T47D (cell line): Measurements from ENCODE around the gene FALEC.
"Not testable (repeated sequence)": the region's sequence is repeated elsewhere in the genome, so short reads cannot be mapped to it uniquely, and the experiment has no call there.

Experiments
- DNase-seq, 2 experiments: peaks; one replicate each; pipeline versions ENCODE4 v3.0.0 to v3.0.0-alpha.2; 2011 to 2012; ENCODE audit warnings: low read depth in 1 of 2, low spot score in 1 of 2
- JUND ChIP-seq: IDR thresholded peaks from 2 replicates; pipeline ENCODE4 v1.6.1; 2012; ENCODE audit warnings: low read depth
- in situ Hi-C: cut with HindIII; loops from 2 replicates; pipeline ENCODE4 v1.10.0; 2016; ENCODE audit warnings: low sequenced_read_pairs, low pct_unique_long_range_greater_than_20kb

Gene FALEC

DNA sequence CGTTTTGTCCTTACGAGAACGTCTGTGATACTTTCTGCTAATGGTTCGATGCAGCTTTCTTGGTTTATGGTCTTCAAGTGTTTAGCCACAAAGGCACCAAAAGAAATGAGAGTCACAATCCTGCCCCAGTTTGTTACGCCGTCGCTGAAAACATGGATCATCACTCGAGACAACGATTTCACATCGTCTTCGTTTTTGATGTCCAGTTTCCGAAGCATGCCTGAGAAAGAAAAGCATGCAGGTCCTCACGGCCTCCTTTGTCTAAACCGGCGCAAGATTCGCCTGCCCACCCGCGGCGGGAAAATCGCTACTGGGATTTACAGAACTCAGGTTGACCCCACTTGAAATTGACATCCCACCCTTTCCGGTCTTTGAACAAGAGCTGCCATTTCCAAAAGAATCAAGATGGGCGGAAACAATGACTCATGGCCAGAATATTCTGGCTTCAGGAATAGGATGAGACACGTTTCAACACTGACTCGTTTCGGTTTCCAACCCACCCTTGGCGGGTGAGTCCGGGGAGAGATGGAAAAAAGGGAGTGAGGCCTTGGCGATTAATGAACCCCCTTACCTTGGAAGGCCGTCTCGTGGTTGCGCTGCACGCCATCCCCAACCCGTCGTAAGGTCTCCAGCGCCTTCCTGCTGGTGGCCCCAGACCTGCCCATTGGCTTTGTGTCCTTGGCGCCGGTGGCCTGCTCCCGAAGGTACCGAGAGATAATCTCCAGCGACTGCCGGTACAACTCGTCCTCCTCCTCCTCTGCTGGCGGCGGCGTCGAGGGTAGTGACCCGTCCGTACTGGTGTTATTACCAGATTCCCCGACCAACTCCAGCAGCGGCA is 62.9 kb downstream of the FALEC start:
- peak in 1 of 2 experiments; percentile 71 for DNase-seq
- TF ChIP-seq JUND, result peak; percentile 26; the same call in 1 of the 2 replicates

DNA sequence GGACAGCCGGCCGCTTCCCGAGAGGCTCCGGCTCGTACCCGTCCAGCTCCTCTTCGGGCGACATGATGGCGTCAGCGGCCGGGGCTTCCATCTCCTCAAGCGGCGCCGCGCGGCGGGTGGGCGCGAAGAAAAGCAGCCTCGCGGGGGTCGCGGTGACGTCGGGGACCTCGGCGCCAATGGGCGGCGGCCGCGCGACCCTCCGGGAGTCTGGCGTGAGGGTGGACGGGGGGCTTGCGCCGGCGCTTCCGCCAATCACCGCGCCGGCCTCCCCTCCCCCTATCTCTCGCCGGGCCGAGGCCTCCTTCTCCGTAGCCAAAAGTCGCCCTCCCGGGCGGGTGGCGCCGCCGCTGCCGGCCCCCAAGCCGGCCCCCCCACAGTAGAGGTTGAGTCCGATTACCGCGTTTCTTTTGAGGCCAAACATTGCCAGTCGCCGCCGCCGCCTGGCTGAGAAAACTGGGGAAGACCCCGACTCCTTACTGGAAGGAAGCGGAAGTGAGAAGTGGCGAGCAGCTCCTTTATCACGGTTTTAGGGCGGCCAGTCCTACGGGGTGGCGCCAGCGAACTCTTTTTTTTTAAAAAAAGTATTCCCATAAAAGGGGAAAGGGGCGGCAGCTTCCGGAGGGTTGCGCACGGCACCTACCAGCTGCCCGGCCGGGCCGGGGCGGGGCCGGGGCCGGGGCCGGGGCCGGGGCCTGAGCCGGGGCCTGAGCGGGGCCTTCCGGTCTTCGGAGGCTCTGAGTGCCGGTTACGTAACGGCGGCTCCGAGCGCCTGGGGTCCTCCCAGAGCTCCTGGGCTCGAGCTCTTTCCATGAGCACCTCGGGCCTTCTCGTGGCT is 63.8 kb downstream of the FALEC start, which contains the start of gene MCL1:
Gene MCL1 (minus strand): TSS at position 501 of the 835 bp plus-strand sequence. CDS start 80 bp downstream, at position 421.
- TF ChIP-seq JUND, result peak; percentile 32; the same call in 1 of the 2 replicates
- in situ Hi-C loops, result no loop called here
- peak; percentile 91 to 97 for DNase-seq

More for the DNA sequence above, 62.9 kb downstream of the FALEC start:
- in situ Hi-C loops, result no loop called here

DNA sequence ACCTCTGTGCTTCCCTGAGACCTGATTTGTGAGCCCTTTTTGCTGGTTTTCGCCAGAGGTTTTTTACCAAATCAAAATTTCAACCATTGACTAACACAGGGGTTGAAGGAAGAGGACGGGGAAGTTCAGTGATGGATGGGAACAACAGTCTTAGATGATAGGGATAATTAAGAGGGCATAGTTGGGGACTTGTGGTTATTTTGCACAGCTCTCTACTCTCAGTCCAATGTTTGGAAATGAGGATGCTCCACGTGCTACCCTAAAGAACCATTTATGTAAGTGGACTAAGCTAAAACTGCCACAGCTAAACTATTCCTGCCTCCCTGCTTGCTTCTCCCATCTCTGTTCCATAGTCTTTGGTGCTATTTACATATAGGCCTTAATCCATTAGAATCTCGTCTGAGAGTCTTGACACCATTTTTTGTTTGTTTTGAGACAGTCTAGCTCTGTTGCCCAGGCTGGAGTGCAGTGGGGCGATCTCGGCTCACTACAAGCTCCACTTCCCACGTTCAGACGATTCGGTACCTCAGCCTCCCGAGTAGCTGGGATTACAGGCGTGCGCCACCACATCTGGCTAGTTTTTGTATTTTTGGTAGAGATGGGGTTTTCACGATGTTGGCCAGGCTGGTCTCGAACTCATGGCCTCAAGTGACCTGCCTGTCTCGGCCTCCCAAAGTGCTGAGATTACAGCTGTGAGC is 64.5 kb downstream of the FALEC start:
- in situ Hi-C loops, result no loop called here
- no peak for DNase-seq
- no peak for TF ChIP-seq JUND

DNA sequence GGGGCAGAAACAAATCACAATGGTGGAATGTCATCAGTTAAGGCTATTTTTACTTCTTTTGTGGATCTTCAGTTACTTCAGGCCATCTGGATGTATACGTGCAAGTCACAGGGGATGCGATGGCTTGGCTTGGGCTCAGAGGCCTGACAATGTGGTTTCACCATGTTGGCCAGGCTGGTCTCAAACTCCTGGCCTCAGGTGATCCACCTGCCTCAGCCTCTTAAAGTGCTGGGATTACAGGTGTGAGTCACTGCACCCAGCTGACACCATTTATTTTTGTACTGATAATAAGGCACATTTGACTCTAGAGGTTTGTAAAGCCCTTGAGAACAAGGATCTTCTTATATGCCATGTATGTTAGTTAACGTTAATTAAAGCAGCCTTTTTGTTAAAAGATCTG is 65.4 kb downstream of the FALEC start:
- DNase-seq, in situ Hi-C loops: not testable (repeated sequence)

DNA sequence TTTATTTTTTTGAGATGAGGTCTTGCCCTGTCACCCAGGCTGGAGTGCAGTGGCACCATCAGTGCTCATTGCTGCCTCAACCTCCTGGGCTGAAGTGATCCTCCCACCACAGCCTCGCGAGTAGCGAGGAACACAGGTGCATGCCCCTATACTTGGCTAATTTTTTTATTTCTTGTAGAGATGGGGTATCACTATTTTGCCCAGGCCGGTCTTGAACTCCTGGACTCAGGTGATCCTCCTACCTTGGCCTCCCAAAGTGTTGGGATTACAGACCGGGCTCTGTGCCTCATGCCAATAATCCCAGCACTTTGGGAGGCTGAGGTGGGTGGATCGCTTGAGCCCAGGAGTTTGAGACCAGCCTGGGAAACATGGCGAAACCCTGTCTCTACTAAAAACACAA is 65.9 kb downstream of the FALEC start:
- in situ Hi-C loops, DNase-seq: not testable (repeated sequence)

DNA sequence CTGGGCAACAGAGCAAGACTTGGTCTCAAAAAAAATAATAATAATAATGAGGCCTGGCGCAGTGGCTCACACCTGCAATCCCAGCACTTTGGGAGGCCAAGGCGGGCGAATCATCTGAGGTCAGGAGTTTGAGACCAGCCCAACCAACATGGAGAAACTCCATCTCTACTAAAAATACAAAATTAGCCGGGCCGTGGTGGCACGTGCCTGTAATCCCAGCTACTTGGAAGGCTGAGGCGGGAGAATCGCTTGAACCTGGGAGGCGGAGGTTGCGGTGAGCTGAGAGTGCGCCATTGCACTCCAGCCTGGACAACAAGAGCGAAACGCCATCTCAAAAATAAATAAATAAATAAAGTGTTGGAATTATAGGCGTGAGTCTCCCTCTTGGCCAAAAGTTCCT is 66.4 kb downstream of the FALEC start:
- DNase-seq, in situ Hi-C loops: not testable (repeated sequence)

DNA sequence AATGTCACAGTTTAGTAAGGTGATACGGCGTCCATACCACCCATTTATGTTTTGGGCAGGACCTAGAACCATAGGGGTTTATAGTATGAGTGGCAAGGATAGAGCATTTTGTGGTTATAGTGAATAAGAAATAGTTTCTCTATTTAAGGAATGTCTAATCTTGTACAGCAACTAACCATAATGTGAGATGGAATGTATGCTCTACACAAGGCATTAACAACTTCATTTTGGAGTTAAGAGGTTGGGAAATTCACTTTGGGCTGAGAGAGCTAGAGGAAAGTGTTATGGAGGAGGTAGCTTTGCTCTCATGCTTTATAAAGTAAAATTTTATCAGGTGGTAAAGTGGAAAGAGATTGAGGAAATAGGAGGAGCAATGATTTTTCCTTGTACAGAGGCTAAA is 66.8 kb downstream of the FALEC start:
- in situ Hi-C loops, result no loop called here
- DNase-seq, result no peak
- no peak for TF ChIP-seq JUND
